GM18951 (cell line): Measurements from ENCODE around the gene LARGE1.

Experiments
- POLR2A ChIP-seq: IDR thresholded peaks from 4 replicates; pipeline ENCODE4 v1.6.1; 2011; ENCODE audit warnings: mild to moderate bottlenecking; ENCODE audit not compliant: insufficient read length, insufficient read depth; ENCODE audit errors: extremely low read depth
- in situ Hi-C: fragments of 300-500 bp; cut with MboI; formaldehyde crosslinking; loops from one replicate; pipeline ENCODE4 v1.12.0; 2022; ENCODE audit warnings: low sequenced_read_pairs, mixed read lengths, inconsistent platforms; ENCODE audit not compliant: unreplicated experiment

LARGE1 gene

DNA sequence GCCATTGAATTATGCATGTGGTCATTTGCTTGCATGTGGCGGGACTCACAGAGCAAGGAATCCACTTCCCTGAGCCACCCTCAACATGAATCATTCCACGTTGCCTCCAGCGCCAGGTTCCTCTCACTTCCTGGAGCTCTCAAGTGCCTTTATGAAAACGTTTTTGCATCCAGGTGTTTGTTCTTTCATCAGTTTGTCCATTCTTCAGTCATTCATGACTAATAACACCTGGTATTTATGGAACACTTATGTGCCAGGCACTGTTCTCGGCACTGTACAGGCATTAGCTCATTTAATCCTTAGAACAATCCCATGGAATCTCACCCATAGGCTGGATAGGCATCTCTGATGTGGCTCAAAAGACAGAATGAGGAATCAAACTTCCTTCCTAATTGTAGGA is 606.0 kb downstream of the LARGE1 start:
- TF ChIP-seq POLR2A = no peak
- in situ Hi-C loops = loop anchor here (10.0 kb wide), 1 partner anchor 260 kb away; no protein-coding TSS in a partner anchor

DNA sequence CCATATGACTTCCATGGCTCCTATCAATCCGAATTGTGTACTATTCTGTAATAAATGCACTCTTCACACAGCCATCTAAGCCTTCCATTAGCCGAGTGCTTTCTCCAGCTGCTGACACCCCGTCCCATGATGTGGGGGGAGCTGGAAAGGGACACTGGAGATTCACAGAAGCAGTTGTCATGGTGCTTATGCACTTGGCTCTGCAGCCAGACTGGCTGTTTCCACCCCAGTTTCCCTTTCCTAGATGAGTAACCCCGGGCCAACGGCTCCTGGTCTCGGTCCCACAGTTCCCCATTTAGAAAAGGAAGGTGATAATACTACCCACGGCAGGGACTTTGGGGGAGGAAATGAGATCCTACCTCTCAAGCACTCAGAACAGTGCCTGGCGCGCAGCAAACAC is 617.2 kb downstream of the LARGE1 start:
- in situ Hi-C loops = no loop called here
- TF ChIP-seq POLR2A = no peak

DNA sequence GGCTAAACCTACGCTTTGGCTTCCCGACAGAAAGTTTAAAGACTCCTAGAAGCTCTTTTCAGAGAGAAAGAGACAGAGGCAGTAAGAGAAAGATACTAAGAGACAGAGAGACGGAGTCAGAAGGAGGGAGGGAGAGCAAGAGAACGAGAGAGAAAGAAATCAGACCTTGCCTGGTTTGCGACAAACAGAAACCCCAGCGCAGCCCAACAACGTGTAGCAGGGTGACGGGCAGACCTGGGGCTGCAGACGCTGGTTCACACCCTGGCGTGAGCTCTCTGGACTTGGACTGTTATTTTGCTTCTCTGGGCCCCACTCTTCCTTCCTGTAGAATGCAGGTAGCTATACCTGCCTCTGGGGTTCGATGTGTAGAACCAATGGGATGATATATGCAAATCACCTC is 617.7 kb downstream of the LARGE1 start:
- no peak for TF ChIP-seq POLR2A
- in situ Hi-C loops = no loop called here

DNA sequence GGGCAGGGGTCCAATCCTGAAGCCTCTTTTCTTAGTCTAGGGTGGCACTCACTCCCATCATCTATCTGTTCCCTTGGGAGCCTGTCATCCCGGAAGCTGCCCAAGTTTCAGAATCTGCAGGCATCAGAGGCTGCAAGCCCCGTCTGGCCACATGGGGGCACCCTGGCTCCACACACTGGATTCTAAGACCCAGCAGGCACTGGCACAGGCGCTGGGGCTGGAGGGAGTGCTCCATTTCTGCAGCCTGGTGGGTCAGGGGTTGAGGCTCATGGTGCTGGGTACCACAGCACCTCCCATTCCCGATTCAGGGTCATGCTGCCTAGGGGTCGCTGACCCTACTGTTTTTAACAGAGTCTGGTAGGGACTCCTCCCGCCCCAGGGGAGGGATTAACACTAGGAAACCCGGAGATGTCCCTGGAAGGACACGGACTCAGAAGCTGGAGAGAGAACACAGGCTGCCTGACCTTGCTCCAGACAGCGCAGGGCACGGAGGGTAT is 618.2 kb downstream of the LARGE1 start:
- in situ Hi-C loops = no loop called here
- TF ChIP-seq POLR2A = no peak

GRCh38 chr22:33300165-33300564 is 620.1 kb downstream of the LARGE1 start:
- TF ChIP-seq POLR2A = no peak
- in situ Hi-C loops = no loop called here

DNA sequence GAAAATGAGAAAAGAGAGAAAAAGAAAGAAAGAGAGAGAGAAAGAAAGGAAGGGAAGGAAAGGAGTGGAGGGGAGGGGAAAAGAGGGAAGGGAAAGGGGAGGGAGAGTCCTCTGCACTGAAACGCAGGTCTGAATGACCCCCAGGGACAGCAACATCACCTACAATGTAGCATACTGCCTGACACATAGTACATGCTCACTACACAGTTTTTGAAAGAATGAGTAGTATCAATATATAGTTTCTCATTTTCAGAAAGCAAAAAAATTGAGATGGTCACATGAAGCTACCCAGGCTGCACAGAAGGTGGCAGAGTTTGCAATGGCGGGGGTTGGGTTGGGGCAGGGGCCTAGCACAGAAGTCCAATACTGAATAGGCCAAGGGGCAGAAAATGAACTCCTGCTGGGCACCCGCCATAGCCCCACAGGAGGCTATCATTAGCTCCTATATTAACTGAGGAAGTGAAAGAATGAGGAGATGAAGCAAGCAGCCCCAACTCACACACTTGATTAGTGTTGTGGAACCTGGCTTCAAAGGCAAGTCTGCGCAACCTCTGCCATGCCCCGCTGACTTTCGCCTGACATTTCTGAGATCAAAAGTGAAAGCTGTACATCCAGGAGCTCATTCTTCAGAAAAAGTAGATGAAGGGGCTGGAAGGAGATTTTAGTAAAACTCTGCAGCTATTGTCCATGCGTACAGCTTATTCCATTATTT is 620.9 kb downstream of the LARGE1 start:
- in situ Hi-C loops = no loop called here
- no peak for TF ChIP-seq POLR2A

GRCh38 chr22:33296941-33297340 is 623.3 kb downstream of the LARGE1 start:
- TF ChIP-seq POLR2A = no peak

DNA sequence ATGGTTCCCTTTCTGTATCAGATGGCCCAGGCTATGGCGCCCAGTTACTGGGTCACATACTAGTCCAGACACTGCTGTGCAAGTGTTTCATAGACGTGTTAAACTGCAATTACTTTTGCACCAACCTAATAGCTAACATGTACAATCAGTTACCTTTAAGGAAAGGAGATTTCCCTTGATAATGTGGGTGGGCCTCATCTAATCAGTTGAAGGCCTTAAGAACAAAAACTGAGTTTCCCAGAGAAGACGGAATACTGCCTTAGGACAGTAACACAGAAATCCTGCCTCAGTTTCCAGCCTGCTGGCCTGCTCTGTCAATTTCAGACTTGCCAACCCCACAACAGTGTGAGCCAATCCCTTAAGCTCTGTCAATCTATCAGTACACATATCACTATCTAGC is 632.2 kb downstream of the LARGE1 start:
- TF ChIP-seq POLR2A = no peak

More at GRCh38 chr22:33296941-33297340, 623.3 kb downstream of the LARGE1 start:
- in situ Hi-C loops = no loop called here

GRCh38 chr22:33275073-33275443 is 645.2 kb downstream of the LARGE1 start:
- TF ChIP-seq POLR2A = no peak
- in situ Hi-C loops = no loop called here

More for the DNA sequence above, 632.2 kb downstream of the LARGE1 start:
- in situ Hi-C loops = no loop called here

- no peak for TF ChIP-seq POLR2A
- in situ Hi-C loops = no loop called here
Measured at GRCh38 chr22:33274214-33275072, 645.8 kb downstream of the LARGE1 start.

DNA sequence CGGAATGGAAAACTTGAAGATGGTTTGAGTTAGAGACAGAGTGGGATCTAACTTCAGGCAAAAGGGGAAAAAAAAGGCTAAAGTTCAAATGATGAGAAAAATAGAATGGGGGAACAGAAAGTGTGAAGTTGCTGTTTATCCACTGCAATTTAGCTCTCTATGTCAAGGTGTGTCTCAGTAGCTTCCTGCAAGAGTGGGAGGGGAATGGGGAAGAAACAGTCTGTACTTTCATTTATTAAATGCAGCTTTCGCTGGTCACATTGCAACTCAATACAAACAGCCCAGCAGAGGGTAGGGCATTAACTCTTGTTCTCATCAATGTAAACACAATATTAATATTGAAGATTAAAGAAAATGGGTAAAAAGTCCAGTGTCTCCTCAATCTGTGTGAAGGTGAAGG is 647.4 kb downstream of the LARGE1 start:
- TF ChIP-seq POLR2A = no peak
- in situ Hi-C loops = no loop called here

GRCh38 chr22:33272180-33272579 is 648.1 kb downstream of the LARGE1 start:
- TF ChIP-seq POLR2A = no peak
- in situ Hi-C loops = no loop called here

DNA sequence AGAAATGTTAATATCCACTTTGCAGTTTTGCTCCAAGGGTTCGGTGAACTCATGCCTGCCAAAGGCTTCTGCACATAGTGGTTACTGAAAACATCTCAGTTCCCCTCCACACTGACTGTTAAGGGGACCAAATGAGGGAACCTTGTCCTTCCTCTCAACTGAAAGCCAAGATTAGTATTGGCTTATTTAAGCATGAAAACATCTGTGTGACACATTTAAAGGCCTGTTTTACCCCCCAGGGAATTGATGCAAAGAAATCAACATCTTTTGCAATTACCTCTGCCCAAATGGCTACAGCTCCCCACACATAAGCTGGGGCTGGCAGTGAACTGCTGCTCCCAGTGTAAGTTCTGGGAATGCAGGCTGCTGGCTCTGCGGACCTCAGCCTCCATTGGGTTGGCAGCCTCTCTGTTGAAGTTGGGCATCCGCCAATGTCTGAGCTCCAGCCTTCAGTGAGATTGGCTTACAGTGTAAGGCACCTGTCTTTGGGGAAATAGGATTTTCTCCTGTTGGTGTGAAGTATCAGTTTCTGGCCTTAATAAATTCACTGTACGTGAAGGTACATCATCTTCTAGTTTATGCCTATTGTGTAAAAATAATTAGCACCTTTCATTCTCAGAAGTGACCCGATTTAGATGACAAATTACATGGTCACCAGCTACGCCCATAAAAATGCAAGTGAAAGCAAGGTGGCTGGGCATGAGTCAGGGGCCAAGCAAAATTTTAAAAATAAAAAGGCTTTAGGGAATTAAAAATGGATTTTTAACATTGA is 648.7 kb downstream of the LARGE1 start:
- in situ Hi-C loops = no loop called here
- TF ChIP-seq POLR2A = no peak
